Tibial artery (tissue), 4 donors: Measurements from ENCODE around the gene PLPP1.
"Not testable (repeated sequence)": the region's sequence is repeated elsewhere in the genome, so short reads cannot be mapped to it uniquely, and the experiment has no call there.

Experiments used
- DNase-seq, 2 donors: peaks; one replicate each; pipeline ENCODE4 v3.0.0-alpha.2; 2019
- H3K27ac ChIP-seq, 2 donors: fragments of 200-600 bp; sonication (generic) in 1 of 2; 1 replicate in 1 of 2; 2 replicates in 1 of 2; pipeline ENCODE4 v1.5.1; 2018 to 2019; ENCODE audit warnings: mild to moderate bottlenecking in 1 of 2
- H3K27me3 ChIP-seq, 2 donors: fragments of 200-600 bp; sonication (generic) in 1 of 2; one replicate each; pipeline versions ENCODE4 v1.5.1 to v1.6.0; 2016 to 2019
- H3K36me3 ChIP-seq, 3 donors: fragments of 200-600 bp; sonication (generic) in 2 of 3; one replicate each; pipeline ENCODE4 v1.5.1; 2016 to 2019; ENCODE audit warnings: mild to moderate bottlenecking in 2 of 3
- H3K4me1 ChIP-seq, 4 donors: fragments of 200-600 bp; sonication (generic) in 2 of 4; 1 replicate in 3 of 4; 2 replicates in 1 of 4; pipeline ENCODE4 v1.5.1; 2016 to 2019
- H3K4me3 ChIP-seq, 2 donors: fragments of 200-600 bp; sonication (generic) in 1 of 2; 1 replicate in 1 of 2; 2 replicates in 1 of 2; pipeline ENCODE4 v1.5.1; 2018 to 2019; ENCODE audit warnings: mild to moderate bottlenecking in 2 of 2
- H3K9me3 ChIP-seq, 3 donors: fragments of 200-600 bp; sonication (generic) in 1 of 3; one replicate each; pipeline ENCODE4 v1.5.1; 2016 to 2019
- intact Hi-C: fragments of 100-400 bp; cut with DNase I; formaldehyde crosslinking; loops from one replicate; pipeline ENCODE4 v1.15.0; 2023; ENCODE audit warnings: low total_unique reads
- TF ChIP-seq, protein P1 (sequence below), 2 experiments: fragments of 200-600 bp in 1 of 2; fragments of 450-650 bp in 1 of 2; IDR thresholded peaks; one replicate each; pipeline ENCODE4 v1.5.1; 2017 to 2019; ENCODE audit warnings: antibody characterized with exemption in 2 of 2, mild to moderate bottlenecking in 1 of 2, moderate library complexity in 1 of 2

The PLPP1 gene

DNA sequence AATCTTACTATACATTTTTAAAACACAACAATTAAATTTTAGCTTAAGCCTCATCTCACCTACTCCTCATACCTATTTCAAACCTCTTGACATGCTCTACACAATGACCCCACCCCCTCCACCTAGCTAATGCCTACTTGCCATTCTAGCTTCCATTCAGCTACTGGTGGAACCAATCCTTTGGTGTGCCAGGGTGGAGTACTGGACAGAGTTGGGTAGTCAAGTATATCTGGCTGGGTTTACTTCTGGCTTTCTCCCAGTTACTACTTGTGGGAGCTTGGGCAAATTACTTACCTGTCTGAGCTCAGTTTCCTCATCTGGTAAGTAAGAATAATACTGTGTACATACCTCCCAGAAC is 24.3 kb downstream of the PLPP1 start:
- TF ChIP-seq, protein P1, sequence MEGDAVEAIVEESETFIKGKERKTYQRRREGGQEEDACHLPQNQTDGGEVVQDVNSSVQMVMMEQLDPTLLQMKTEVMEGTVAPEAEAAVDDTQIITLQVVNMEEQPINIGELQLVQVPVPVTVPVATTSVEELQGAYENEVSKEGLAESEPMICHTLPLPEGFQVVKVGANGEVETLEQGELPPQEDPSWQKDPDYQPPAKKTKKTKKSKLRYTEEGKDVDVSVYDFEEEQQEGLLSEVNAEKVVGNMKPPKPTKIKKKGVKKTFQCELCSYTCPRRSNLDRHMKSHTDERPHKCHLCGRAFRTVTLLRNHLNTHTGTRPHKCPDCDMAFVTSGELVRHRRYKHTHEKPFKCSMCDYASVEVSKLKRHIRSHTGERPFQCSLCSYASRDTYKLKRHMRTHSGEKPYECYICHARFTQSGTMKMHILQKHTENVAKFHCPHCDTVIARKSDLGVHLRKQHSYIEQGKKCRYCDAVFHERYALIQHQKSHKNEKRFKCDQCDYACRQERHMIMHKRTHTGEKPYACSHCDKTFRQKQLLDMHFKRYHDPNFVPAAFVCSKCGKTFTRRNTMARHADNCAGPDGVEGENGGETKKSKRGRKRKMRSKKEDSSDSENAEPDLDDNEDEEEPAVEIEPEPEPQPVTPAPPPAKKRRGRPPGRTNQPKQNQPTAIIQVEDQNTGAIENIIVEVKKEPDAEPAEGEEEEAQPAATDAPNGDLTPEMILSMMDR (IDR thresholded peaks at IDR 0.05), result no peak
- no peak overlapping the region for H3K27ac ChIP-seq
- no peaks in the 10 kb centered on the region for H3K36me3 ChIP-seq
- no peaks in the 10 kb centered on the region for H3K9me3 ChIP-seq
- intact Hi-C loops, result loop anchor here (10.0 kb wide), 1 partner anchor 56 kb away; no protein-coding TSS in a partner anchor
- no peak overlapping the region for H3K4me3 ChIP-seq
- no peak for DNase-seq
- peaks cover 0 to 85% (median 37%) of the 10 kb centered on the region in 4 donors for H3K4me1 ChIP-seq
- no peaks in the 10 kb centered on the region for H3K27me3 ChIP-seq

DNA sequence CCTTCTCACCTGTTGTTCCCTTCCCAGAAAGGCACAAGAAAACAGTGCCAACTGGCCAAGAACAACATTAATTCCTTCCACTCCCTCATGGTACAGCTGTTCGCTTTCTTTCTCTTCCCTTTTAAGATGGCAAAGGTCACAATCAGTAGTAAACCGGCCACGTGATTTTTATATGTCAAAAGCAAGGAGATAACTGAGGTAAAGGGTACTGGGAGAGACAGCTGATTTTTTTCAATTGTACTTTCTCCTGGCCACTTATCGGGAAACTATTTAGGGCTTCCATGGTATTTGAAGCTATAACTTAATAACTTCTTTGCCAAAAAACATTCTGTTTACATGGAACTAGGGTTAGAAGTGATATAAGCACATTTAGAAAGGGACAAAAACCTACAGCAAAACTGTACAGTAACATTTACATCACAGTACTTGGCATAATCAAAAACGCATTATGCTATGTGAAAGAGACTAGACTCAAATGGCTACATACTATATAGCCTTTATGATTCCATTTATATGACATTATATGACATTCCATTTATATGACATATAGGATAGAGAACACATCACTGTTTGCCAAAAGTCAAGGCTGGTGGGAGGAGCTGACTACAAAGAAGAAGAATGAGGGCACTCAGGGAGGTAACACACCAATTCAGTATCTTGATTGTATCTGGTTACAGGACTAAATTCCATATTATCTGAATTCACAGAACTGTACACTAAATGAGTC is 24.8 kb downstream of the PLPP1 start:
- no peaks in the 10 kb centered on the region for H3K27me3 ChIP-seq
- TF ChIP-seq, protein P1 (IDR thresholded peaks at IDR 0.05), result no peak
- H3K9me3 ChIP-seq, result no peaks in the 10 kb centered on the region
- H3K4me3 ChIP-seq, result no peak overlapping the region
- peaks cover 0 to 83% (median 36%) of the 10 kb centered on the region in 4 donors for H3K4me1 ChIP-seq
- intact Hi-C loops, result loop anchor here (10.0 kb wide), 1 partner anchor 55 kb away; no protein-coding TSS in a partner anchor
- DNase-seq, result no peak
- no peaks in the 10 kb centered on the region for H3K36me3 ChIP-seq
- H3K27ac ChIP-seq, result peak overlapping the region in 1 of 2 donors; percentile 38

- Histone ChIP-seq H3K27me3 (no peaks in the 10 kb centered on the region), H3K27ac (peak overlapping the region in 1 of 2 donors; percentile 12), H3K4me1 (peaks cover 0 to 76% (median 33%) of the 10 kb centered on the region in 4 donors)
These were observed 25.7 kb downstream of the PLPP1 start for GRCh38 chr5:55509097-55509496.

DNA sequence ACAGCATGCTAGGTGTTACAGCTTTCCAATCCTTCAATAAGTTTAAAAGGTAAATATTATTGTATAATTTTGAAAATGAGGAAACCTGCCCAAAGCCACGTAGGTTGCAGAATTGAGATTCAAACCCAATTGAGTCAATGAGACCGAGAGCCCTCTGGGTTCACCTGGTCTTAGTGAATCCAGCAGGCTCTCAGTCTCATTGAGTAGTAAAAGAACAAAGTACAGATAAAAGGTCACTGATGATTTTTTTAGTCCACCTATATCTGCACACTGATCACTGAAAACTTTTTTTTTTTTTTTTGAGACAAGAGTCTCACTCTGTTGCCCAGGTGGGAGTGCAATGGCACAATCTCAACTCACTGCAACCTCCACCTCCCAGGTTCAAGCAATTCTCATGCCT is 27.2 kb downstream of the PLPP1 start:
- TF ChIP-seq, protein P1 (IDR thresholded peaks at IDR 0.05), result no peak
- Histone ChIP-seq H3K4me3 (no peak overlapping the region), H3K9me3 (no peaks in the 10 kb centered on the region), H3K27ac (peak overlapping the region; percentile 9), H3K4me1 (peaks cover 0 to 75% (median 33%) of the 10 kb centered on the region in 4 donors), H3K27me3 (no peaks in the 10 kb centered on the region), H3K36me3 (no peaks in the 10 kb centered on the region)
- DNase-seq, result no peak
- intact Hi-C loops, result no loop called here

More at GRCh38 chr5:55509097-55509496, 25.7 kb downstream of the PLPP1 start:
- intact Hi-C loops, result no loop called here
- DNase-seq, result no peak
- Histone ChIP-seq H3K36me3 (no peaks in the 10 kb centered on the region), H3K9me3 (no peaks in the 10 kb centered on the region), H3K4me3 (no peak overlapping the region)
- TF ChIP-seq, protein P1 (IDR thresholded peaks at IDR 0.05), result no peak

DNA sequence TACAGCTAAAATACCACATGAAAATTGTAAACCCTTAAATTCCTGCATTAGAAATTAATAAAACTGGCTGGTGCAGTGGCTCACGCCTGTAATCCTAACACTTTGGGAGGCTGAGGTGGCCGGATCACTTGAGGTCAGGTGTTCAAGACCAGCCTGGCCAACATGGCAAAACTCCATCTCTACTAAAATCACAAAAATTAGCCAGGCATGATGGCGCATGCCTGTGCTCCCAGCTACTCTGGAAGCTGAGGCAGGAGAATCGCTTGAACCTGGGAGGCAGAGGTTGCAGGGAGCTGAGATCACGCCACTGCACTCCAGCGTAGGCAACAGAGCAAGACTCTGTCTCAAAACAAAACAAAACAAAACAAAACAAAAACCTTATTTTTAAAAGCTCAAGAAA is 29.1 kb downstream of the PLPP1 start:
- peaks cover 0 to 81% (median 39%) of the 10 kb centered on the region in 4 donors for H3K4me1 ChIP-seq

DNA sequence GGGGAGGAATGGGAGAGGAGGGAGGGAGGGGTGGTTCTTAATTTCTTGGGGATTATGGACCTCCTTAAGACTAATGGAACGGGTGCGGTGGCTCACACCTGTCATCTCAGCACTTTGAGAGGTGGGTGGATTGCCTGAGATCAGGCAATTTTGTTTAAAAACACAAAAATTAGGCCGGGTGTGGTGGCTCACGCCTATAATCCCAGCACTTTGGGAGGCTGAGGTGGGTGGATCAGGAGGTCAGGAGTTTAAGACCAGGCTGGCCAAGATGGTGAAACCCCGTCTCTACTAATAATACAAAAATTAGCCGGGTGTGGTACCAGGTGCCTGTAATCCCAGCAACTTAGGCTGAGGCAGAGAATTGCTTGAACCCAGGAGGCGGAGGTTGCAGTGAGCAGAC is 30.8 kb downstream of the PLPP1 start:
- H3K9me3 ChIP-seq, H3K27me3 ChIP-seq, DNase-seq, H3K4me3 ChIP-seq, H3K36me3 ChIP-seq, intact Hi-C loops, H3K27ac ChIP-seq: not testable (repeated sequence)
- peaks cover 0 to 80% (median 30%) of the 10 kb centered on the region in 4 donors for H3K4me1 ChIP-seq

More for the DNA sequence above, 29.1 kb downstream of the PLPP1 start:
- DNase-seq, H3K27ac ChIP-seq, H3K36me3 ChIP-seq, H3K4me3 ChIP-seq, H3K9me3 ChIP-seq, H3K27me3 ChIP-seq, intact Hi-C loops: not testable (repeated sequence)
